ENCODE data around the gene C9orf43.

C9orf43 gene

DNA sequence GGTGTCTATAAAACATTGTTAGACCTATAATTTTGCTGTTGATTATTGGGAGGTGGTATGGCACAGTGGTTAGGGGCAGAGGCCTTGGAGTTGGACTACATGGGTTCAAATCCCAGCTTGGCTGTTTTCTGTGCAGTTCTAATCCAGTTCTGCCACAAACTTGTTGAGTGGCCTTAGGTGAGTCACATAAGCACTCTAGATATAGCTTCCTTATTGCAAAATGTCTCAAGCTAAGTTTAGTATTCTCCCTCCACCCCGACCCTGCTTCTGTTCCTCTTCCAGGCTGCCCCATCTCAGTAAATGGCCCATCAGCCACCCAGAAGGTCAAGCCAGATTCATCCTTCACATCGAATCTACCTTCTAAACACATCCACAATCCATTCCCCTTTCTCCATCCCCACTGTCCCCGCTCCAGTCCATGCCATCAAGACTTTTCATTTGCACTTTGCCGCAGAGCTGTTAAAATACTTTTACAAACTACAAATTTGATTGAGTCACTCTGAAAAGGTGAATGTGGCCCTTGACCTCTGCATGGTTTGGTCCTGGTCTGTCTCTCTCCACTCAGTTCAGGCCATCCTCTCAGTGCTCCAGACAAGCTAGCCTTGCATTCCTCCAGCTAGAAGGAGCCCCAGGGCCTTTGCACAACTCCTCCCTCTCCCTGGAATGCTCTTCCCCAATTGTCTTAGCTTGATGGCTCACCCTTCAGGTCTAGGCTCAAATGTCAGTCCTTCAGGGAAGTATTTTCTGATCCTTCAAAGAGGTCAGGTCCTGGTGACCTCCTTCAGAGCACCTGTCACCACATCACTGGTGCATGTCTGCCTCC, 23.8 kb upstream of the C9orf43 start:
- Histone ChIP-seq H3K79me2 (ENCODE audit: insufficient read depth, low read length) (no peaks in the 10 kb centered on the region), H3K27me3 (ENCODE audit: insufficient read depth, low read length, poor library complexity, severe bottlenecking) (no peaks in the 10 kb centered on the region), H3K9me3 (ENCODE audit: insufficient read depth, low read depth, low read length) (no peaks in the 10 kb centered on the region), H3F3A (ENCODE audit: low read depth) (no peaks in the 10 kb centered on the region), H3K9me2 (replicated peaks; ENCODE audit: low read depth, low read length) (no peaks in the 10 kb centered on the region), H3K4me1 (ENCODE audit: insufficient read depth, low read length, poor library complexity, severe bottlenecking) (no peaks in the 10 kb centered on the region), H3K9ac (ENCODE audit: low read depth, low read length, poor library complexity, severe bottlenecking) (no peak overlapping the region), H2AFZ (ENCODE audit: low read length) (no peak overlapping the region), H3K4me2 (ENCODE audit: low read depth, low read length, poor library complexity, severe bottlenecking) (no peak overlapping the region), H3K36me3 (ENCODE audit: insufficient read depth, low read length) (peaks cover 28% of the 10 kb centered on the region; the same call in 1 of the 2 replicates), H4K20me1 (ENCODE audit: insufficient read depth, low read length, poor library complexity, severe bottlenecking) (no peaks in the 10 kb centered on the region), H3K4me3 (ENCODE audit: low read length, poor library complexity, severe bottlenecking) (no peak overlapping the region)
- TF ChIP-seq, protein P1, sequence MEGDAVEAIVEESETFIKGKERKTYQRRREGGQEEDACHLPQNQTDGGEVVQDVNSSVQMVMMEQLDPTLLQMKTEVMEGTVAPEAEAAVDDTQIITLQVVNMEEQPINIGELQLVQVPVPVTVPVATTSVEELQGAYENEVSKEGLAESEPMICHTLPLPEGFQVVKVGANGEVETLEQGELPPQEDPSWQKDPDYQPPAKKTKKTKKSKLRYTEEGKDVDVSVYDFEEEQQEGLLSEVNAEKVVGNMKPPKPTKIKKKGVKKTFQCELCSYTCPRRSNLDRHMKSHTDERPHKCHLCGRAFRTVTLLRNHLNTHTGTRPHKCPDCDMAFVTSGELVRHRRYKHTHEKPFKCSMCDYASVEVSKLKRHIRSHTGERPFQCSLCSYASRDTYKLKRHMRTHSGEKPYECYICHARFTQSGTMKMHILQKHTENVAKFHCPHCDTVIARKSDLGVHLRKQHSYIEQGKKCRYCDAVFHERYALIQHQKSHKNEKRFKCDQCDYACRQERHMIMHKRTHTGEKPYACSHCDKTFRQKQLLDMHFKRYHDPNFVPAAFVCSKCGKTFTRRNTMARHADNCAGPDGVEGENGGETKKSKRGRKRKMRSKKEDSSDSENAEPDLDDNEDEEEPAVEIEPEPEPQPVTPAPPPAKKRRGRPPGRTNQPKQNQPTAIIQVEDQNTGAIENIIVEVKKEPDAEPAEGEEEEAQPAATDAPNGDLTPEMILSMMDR (conservative IDR thresholded peaks at IDR 0.05; ENCODE audit: low read length): no peak
- TF ChIP-seq EZH2phosphoT487 (IDR thresholded peaks at IDR 0.05; ENCODE audit: borderline replicate concordance): no peak

GRCh38 chr9:113387560-113388230, 22.9 kb upstream of the C9orf43 start:
- TF ChIP-seq, protein P1 (conservative IDR thresholded peaks at IDR 0.05; ENCODE audit: low read length): no peak
- no peak for TF ChIP-seq EZH2phosphoT487 (IDR thresholded peaks at IDR 0.05; ENCODE audit: borderline replicate concordance)
- Histone ChIP-seq H3K9me3 (ENCODE audit: insufficient read depth, low read depth, low read length) (no peaks in the 10 kb centered on the region), H3K79me2 (ENCODE audit: insufficient read depth, low read length) (no peaks in the 10 kb centered on the region), H3K4me3 (ENCODE audit: low read length, poor library complexity, severe bottlenecking) (no peak overlapping the region), H3F3A (ENCODE audit: low read depth) (no peaks in the 10 kb centered on the region), H3K36me3 (ENCODE audit: insufficient read depth, low read length) (peaks cover 28% of the 10 kb centered on the region; the same call in 1 of the 2 replicates), H3K9me2 (replicated peaks; ENCODE audit: low read depth, low read length) (no peaks in the 10 kb centered on the region), H2AFZ (ENCODE audit: low read length) (no peak overlapping the region), H3K9ac (ENCODE audit: low read depth, low read length, poor library complexity, severe bottlenecking) (no peak overlapping the region), H3K4me1 (ENCODE audit: insufficient read depth, low read length, poor library complexity, severe bottlenecking) (no peaks in the 10 kb centered on the region), H3K27me3 (ENCODE audit: insufficient read depth, low read length, poor library complexity, severe bottlenecking) (no peaks in the 10 kb centered on the region), H4K20me1 (ENCODE audit: insufficient read depth, low read length, poor library complexity, severe bottlenecking) (no peaks in the 10 kb centered on the region), H3K4me2 (ENCODE audit: low read depth, low read length, poor library complexity, severe bottlenecking) (no peak overlapping the region)

GRCh38 chr9:113388833-113389232, 21.7 kb upstream of the C9orf43 start:
- H3K9ac ChIP-seq (ENCODE audit: low read depth, low read length, poor library complexity, severe bottlenecking): no peak overlapping the region
- no peaks in the 10 kb centered on the region for H3K9me2 ChIP-seq (replicated peaks; ENCODE audit: low read depth, low read length)
- TF ChIP-seq EZH2phosphoT487 (IDR thresholded peaks at IDR 0.05; ENCODE audit: borderline replicate concordance): no peak
- TF ChIP-seq, protein P1 (conservative IDR thresholded peaks at IDR 0.05; ENCODE audit: low read length): no peak
- H3F3A ChIP-seq (ENCODE audit: low read depth): no peaks in the 10 kb centered on the region
- no peak overlapping the region for H2AFZ ChIP-seq (ENCODE audit: low read length)
- H3K79me2 ChIP-seq (ENCODE audit: insufficient read depth, low read length): no peaks in the 10 kb centered on the region
- no peak overlapping the region for H3K4me2 ChIP-seq (ENCODE audit: low read depth, low read length, poor library complexity, severe bottlenecking)
- H3K9me3 ChIP-seq (ENCODE audit: insufficient read depth, low read depth, low read length): no peaks in the 10 kb centered on the region
- no peaks in the 10 kb centered on the region for H3K27me3 ChIP-seq (ENCODE audit: insufficient read depth, low read length, poor library complexity, severe bottlenecking)
- no peaks in the 10 kb centered on the region for H4K20me1 ChIP-seq (ENCODE audit: insufficient read depth, low read length, poor library complexity, severe bottlenecking)
- no peak overlapping the region for H3K4me3 ChIP-seq (ENCODE audit: low read length, poor library complexity, severe bottlenecking)
- H3K4me1 ChIP-seq (ENCODE audit: insufficient read depth, low read length, poor library complexity, severe bottlenecking): no peaks in the 10 kb centered on the region
- peaks cover 28% of the 10 kb centered on the region; the same call in 1 of the 2 replicates for H3K36me3 ChIP-seq (ENCODE audit: insufficient read depth, low read length)
